ENCODE data around the gene MEI1. TPM values are rescaled to one million over a fixed set of nuclear protein-coding genes. Genes with fewer than 3 reads are reported as not detected.
A peak's percentile ranks its signal among the peaks of the same experiment; 100 is the strongest.

The MEI1 gene
- total RNA-seq, 1 experiment from 2014 or later: 0.18 TPM

GRCh38 chr22:41687901-41688364 lies 11.4 kb upstream of the MEI1 start:
- Histone ChIP-seq H3K9me3 (ENCODE audit: control insufficient read depth, insufficient read depth, low read depth, low read length) (no peaks in the 10 kb centered on the region), H3K4me1 (ENCODE audit: control insufficient read depth, insufficient read depth, low read length) (no peaks in the 10 kb centered on the region; the same call in 1 of the 2 replicates), H3K36me3 (ENCODE audit: control insufficient read depth, insufficient read depth, low read length) (peaks cover 8% of the 10 kb centered on the region; the same call in 1 of the 2 replicates), H3K4me3 (ENCODE audit: low read depth in 2 of 2, low read length in 2 of 2) (peak overlapping the region; percentile 88 to 89), H3K27me3 (ENCODE audit: control insufficient read depth, insufficient read depth, low read length) (no peaks in the 10 kb centered on the region), H3K27ac (ENCODE audit: low read length) (peak overlapping the region; percentile 90)
- DNase-seq (ENCODE audit: low read depth, low spot score) (no peak), ATAC-seq (peak; percentile 44)
- ChIA-PET POLR2A (interaction anchor here (0.5 to 0.7 kb wide), 3 partner anchors 65 to 174 kb away, joined by 3 to 6 read pairs (median 3); no protein-coding TSS in a partner anchor), CTCF (interaction anchor here (0.5 to 0.7 kb wide), 2 partner anchors 55 to 59 kb away, joined by 3 to 4 read pairs; no protein-coding TSS in a partner anchor)
- intact Hi-C loops (cut with micrococcal nuclease; ENCODE audit: unreplicated experiment): no loop called here
- TF ChIP-seq SIN3A (IDR thresholded peaks at IDR 0.05; ENCODE audit: borderline replicate concordance, insufficient read depth, low read depth, low read length) (no peak), POLR2AphosphoS5 (IDR thresholded peaks at IDR 0.05; ENCODE audit: low read depth, low read length) (no peak), TCF7L2 (IDR thresholded peaks at IDR 0.05; ENCODE audit: low read depth, low read length) (no peak)
- TF ChIP-seq, protein P1, sequence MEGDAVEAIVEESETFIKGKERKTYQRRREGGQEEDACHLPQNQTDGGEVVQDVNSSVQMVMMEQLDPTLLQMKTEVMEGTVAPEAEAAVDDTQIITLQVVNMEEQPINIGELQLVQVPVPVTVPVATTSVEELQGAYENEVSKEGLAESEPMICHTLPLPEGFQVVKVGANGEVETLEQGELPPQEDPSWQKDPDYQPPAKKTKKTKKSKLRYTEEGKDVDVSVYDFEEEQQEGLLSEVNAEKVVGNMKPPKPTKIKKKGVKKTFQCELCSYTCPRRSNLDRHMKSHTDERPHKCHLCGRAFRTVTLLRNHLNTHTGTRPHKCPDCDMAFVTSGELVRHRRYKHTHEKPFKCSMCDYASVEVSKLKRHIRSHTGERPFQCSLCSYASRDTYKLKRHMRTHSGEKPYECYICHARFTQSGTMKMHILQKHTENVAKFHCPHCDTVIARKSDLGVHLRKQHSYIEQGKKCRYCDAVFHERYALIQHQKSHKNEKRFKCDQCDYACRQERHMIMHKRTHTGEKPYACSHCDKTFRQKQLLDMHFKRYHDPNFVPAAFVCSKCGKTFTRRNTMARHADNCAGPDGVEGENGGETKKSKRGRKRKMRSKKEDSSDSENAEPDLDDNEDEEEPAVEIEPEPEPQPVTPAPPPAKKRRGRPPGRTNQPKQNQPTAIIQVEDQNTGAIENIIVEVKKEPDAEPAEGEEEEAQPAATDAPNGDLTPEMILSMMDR (IDR thresholded peaks at IDR 0.05): no peak
- TF ChIP-seq, protein P2, sequence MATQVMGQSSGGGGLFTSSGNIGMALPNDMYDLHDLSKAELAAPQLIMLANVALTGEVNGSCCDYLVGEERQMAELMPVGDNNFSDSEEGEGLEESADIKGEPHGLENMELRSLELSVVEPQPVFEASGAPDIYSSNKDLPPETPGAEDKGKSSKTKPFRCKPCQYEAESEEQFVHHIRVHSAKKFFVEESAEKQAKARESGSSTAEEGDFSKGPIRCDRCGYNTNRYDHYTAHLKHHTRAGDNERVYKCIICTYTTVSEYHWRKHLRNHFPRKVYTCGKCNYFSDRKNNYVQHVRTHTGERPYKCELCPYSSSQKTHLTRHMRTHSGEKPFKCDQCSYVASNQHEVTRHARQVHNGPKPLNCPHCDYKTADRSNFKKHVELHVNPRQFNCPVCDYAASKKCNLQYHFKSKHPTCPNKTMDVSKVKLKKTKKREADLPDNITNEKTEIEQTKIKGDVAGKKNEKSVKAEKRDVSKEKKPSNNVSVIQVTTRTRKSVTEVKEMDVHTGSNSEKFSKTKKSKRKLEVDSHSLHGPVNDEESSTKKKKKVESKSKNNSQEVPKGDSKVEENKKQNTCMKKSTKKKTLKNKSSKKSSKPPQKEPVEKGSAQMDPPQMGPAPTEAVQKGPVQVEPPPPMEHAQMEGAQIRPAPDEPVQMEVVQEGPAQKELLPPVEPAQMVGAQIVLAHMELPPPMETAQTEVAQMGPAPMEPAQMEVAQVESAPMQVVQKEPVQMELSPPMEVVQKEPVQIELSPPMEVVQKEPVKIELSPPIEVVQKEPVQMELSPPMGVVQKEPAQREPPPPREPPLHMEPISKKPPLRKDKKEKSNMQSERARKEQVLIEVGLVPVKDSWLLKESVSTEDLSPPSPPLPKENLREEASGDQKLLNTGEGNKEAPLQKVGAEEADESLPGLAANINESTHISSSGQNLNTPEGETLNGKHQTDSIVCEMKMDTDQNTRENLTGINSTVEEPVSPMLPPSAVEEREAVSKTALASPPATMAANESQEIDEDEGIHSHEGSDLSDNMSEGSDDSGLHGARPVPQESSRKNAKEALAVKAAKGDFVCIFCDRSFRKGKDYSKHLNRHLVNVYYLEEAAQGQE (IDR thresholded peaks at IDR 0.05; ENCODE audit: insufficient read depth in 1 of 2, low read depth in 2 of 2, low read length in 1 of 2): no peak
- in situ Hi-C loops (cut with HindIII; ENCODE audit: low pct_unique_long_range_greater_than_20kb, low sequenced_read_pairs): no loop called here
- BruUV-seq (replicated peaks): TSS peak; percentile 82

DNA sequence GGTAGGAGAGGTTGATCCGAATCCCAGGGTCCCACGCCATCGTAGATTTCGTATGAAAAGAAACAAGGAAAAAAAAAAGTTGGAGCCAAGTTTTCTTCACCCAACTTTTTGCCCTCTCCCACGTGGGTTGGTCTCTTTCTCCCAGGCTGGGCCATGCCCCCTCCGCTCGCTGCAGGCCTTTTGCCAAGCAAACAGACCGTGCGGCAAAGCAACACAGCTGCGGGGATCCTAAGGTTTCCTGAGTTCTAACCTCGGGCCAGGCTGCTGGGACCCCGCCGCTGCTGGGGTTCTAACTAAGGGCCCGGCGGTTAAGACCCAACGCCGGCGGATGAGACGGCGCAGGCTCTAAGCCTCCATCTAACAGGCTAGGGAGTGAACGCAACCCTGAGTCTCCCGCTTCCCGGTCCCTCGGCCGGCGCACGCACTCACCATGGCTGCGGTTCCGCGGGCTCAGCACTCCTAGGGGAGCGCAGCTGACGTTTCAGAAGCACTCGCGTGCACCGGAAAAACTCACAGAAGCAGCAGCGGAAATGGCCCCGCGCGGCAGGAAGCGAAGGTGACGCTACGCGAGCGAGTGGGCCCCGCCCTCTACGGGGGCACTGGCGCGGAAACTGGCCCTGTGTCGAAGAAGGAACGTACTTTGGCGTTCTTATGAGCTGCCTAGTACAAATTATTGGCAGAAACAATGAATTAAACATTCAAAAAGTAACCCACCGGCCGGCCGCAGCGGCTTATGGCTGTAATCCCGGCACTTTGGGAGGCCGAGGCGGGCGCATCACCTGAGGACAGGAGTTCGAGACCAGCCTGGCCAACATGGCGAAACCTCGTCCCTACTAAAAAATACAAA lies 10.7 kb upstream of the MEI1 start, which contains the start of gene SNU13:
Gene SNU13, minus strand, starts transcription at position 503 of the 847 bp plus-strand sequence. Its CDS starts 71 bp downstream, at position 432.
- ChIA-PET CTCF (interaction anchor here (0.7 kb wide), 2 partner anchors 55 to 258 kb away, joined by 4 to 8 read pairs; partner anchors contain the start of gene CENPM), POLR2A (interaction anchor here (0.5 to 0.7 kb wide), 3 partner anchors 64 to 149 kb away, joined by 3 to 7 read pairs (median 3); no protein-coding TSS in a partner anchor)
- peak; percentile 30 for DNase-seq (ENCODE audit: low read depth, low spot score)
- TF ChIP-seq SIN3A (IDR thresholded peaks at IDR 0.05; ENCODE audit: borderline replicate concordance, insufficient read depth, low read depth, low read length) (peak; percentile 25; the same call in 1 of the 2 replicates), POLR2AphosphoS5 (IDR thresholded peaks at IDR 0.05; ENCODE audit: low read depth, low read length) (peak; percentile 84)
- TF ChIP-seq, protein P2 (IDR thresholded peaks at IDR 0.05; ENCODE audit: insufficient read depth in 1 of 2, low read depth in 2 of 2, low read length in 1 of 2): no peak
- TF ChIP-seq, protein P1 (IDR thresholded peaks at IDR 0.05): no peak
- no peaks in the 10 kb centered on the region for H3K27me3 ChIP-seq (ENCODE audit: control insufficient read depth, insufficient read depth, low read length)
- H3K9me3 ChIP-seq (ENCODE audit: control insufficient read depth, insufficient read depth, low read depth, low read length): no peaks in the 10 kb centered on the region
- H3K27ac ChIP-seq (ENCODE audit: low read length): peak within 1 kb of the TSS; percentile 90
- in situ Hi-C loops (cut with HindIII; ENCODE audit: low pct_unique_long_range_greater_than_20kb, low sequenced_read_pairs): no loop called here
- intact Hi-C loops (cut with micrococcal nuclease; ENCODE audit: unreplicated experiment): no loop called here
- H3K36me3 ChIP-seq (ENCODE audit: control insufficient read depth, insufficient read depth, low read length): peaks cover 8% of the 10 kb centered on the region; the same call in 1 of the 2 replicates
- BruUV-seq (replicated peaks): no TSS peak
- peak; percentile 98 for ATAC-seq
- no peaks in the 10 kb centered on the region; the same call in 1 of the 2 replicates for H3K4me1 ChIP-seq (ENCODE audit: control insufficient read depth, insufficient read depth, low read length)
- peak within 1 kb of the TSS; percentile 88 to 89 for H3K4me3 ChIP-seq (ENCODE audit: low read depth in 2 of 2, low read length in 2 of 2)

Measured in Panc1 (cell line).